ENCODE data around the gene NEGR1.

The NEGR1 gene

GRCh38 chr1:72094209-72094608, 188.1 kb downstream of the NEGR1 start:
- H3K36me3 ChIP-seq (ENCODE audit: insufficient read depth, low read length), result no peaks in the 10 kb centered on the region
- no peak overlapping the region for H2AFZ ChIP-seq (ENCODE audit: low read depth, low read length)
- H3K9me3 ChIP-seq (ENCODE audit: low read length), result no peaks in the 10 kb centered on the region
- no peaks in the 10 kb centered on the region for H3K27me3 ChIP-seq (ENCODE audit: insufficient read depth, low read length)
- H3K4me3 ChIP-seq (ENCODE audit: low read length), result no peak overlapping the region
- peaks cover 2% of the 10 kb centered on the region for H3K4me1 ChIP-seq (ENCODE audit: insufficient read depth, low read length)

GRCh38 chr1:72086394-72086793, 195.9 kb downstream of the NEGR1 start:
- no peaks in the 10 kb centered on the region for H3K27me3 ChIP-seq (ENCODE audit: insufficient read depth, low read length)
- no peaks in the 10 kb centered on the region for H3K4me1 ChIP-seq (ENCODE audit: insufficient read depth, low read length)

GRCh38 chr1:72075425-72075824, 206.9 kb downstream of the NEGR1 start:
- H3K36me3 ChIP-seq (ENCODE audit: insufficient read depth, low read length), result no peaks in the 10 kb centered on the region
- no peaks in the 10 kb centered on the region for H3K27me3 ChIP-seq (ENCODE audit: insufficient read depth, low read length)
- H2AFZ ChIP-seq (ENCODE audit: low read depth, low read length), result no peak overlapping the region
- H3K9me3 ChIP-seq (ENCODE audit: low read length), result no peaks in the 10 kb centered on the region
- no peak overlapping the region for H3K4me3 ChIP-seq (ENCODE audit: low read length)
- H3K4me1 ChIP-seq (ENCODE audit: insufficient read depth, low read length), result peaks cover 9% of the 10 kb centered on the region

More at GRCh38 chr1:72086394-72086793, 195.9 kb downstream of the NEGR1 start:
- Histone ChIP-seq H3K36me3 (ENCODE audit: insufficient read depth, low read length) (no peaks in the 10 kb centered on the region), H2AFZ (ENCODE audit: low read depth, low read length) (no peak overlapping the region), H3K4me3 (ENCODE audit: low read length) (no peak overlapping the region), H3K9me3 (ENCODE audit: low read length) (no peaks in the 10 kb centered on the region)

- Histone ChIP-seq H3K27me3 (ENCODE audit: insufficient read depth, low read length) (no peaks in the 10 kb centered on the region), H3K9me3 (ENCODE audit: low read length) (no peaks in the 10 kb centered on the region), H3K36me3 (ENCODE audit: insufficient read depth, low read length) (no peaks in the 10 kb centered on the region), H2AFZ (ENCODE audit: low read depth, low read length) (no peak overlapping the region), H3K4me1 (ENCODE audit: insufficient read depth, low read length) (no peaks in the 10 kb centered on the region), H3K4me3 (ENCODE audit: low read length) (no peak overlapping the region)
Observed at GRCh38 chr1:72066431-72066830, 215.9 kb downstream of the NEGR1 start.

GRCh38 chr1:72064196-72065075, 217.9 kb downstream of the NEGR1 start:
- Histone ChIP-seq H3K4me3 (ENCODE audit: low read length) (no peak overlapping the region), H3K36me3 (ENCODE audit: insufficient read depth, low read length) (no peaks in the 10 kb centered on the region), H3K4me1 (ENCODE audit: insufficient read depth, low read length) (no peaks in the 10 kb centered on the region), H2AFZ (ENCODE audit: low read depth, low read length) (no peak overlapping the region), H3K27me3 (ENCODE audit: insufficient read depth, low read length) (no peaks in the 10 kb centered on the region), H3K9me3 (ENCODE audit: low read length) (no peaks in the 10 kb centered on the region)

- H3K36me3 ChIP-seq (ENCODE audit: insufficient read depth, low read length), result no peaks in the 10 kb centered on the region
- no peaks in the 10 kb centered on the region for H3K27me3 ChIP-seq (ENCODE audit: insufficient read depth, low read length)
- H3K9me3 ChIP-seq (ENCODE audit: low read length), result no peaks in the 10 kb centered on the region
- no peak overlapping the region for H3K4me3 ChIP-seq (ENCODE audit: low read length)
- no peak overlapping the region for H2AFZ ChIP-seq (ENCODE audit: low read depth, low read length)
- no peaks in the 10 kb centered on the region for H3K4me1 ChIP-seq (ENCODE audit: insufficient read depth, low read length)
Observed at GRCh38 chr1:72063364-72064044, 218.8 kb downstream of the NEGR1 start.

- Histone ChIP-seq H2AFZ (ENCODE audit: low read depth, low read length) (no peak overlapping the region), H3K9me3 (ENCODE audit: low read length) (no peaks in the 10 kb centered on the region), H3K4me1 (ENCODE audit: insufficient read depth, low read length) (no peaks in the 10 kb centered on the region), H3K4me3 (ENCODE audit: low read length) (no peak overlapping the region), H3K27me3 (ENCODE audit: insufficient read depth, low read length) (no peaks in the 10 kb centered on the region), H3K36me3 (ENCODE audit: insufficient read depth, low read length) (no peaks in the 10 kb centered on the region)
Observed at GRCh38 chr1:72062584-72062983, 219.8 kb downstream of the NEGR1 start.

GRCh38 chr1:72060466-72061245, 221.7 kb downstream of the NEGR1 start:
- H3K27me3 ChIP-seq (ENCODE audit: insufficient read depth, low read length), result no peaks in the 10 kb centered on the region
- H3K4me1 ChIP-seq (ENCODE audit: insufficient read depth, low read length), result no peaks in the 10 kb centered on the region
- no peaks in the 10 kb centered on the region for H3K36me3 ChIP-seq (ENCODE audit: insufficient read depth, low read length)
- H3K9me3 ChIP-seq (ENCODE audit: low read length), result no peaks in the 10 kb centered on the region
- no peak overlapping the region for H3K4me3 ChIP-seq (ENCODE audit: low read length)
- no peak overlapping the region for H2AFZ ChIP-seq (ENCODE audit: low read depth, low read length)

GRCh38 chr1:72056516-72056915, 225.8 kb downstream of the NEGR1 start:
- Histone ChIP-seq H3K9me3 (ENCODE audit: low read length) (no peaks in the 10 kb centered on the region), H3K4me3 (ENCODE audit: low read length) (no peak overlapping the region), H3K27me3 (ENCODE audit: insufficient read depth, low read length) (no peaks in the 10 kb centered on the region), H2AFZ (ENCODE audit: low read depth, low read length) (no peak overlapping the region), H3K4me1 (ENCODE audit: insufficient read depth, low read length) (no peaks in the 10 kb centered on the region), H3K36me3 (ENCODE audit: insufficient read depth, low read length) (no peaks in the 10 kb centered on the region)

- Histone ChIP-seq H3K9me3 (ENCODE audit: low read length) (no peaks in the 10 kb centered on the region), H3K4me1 (ENCODE audit: insufficient read depth, low read length) (no peaks in the 10 kb centered on the region)
Observed at GRCh38 chr1:72051538-72051937, 230.8 kb downstream of the NEGR1 start.

GRCh38 chr1:72050551-72050950, 231.8 kb downstream of the NEGR1 start:
- no peak overlapping the region for H2AFZ ChIP-seq (ENCODE audit: low read depth, low read length)
- H3K9me3 ChIP-seq (ENCODE audit: low read length), result no peaks in the 10 kb centered on the region
- H3K4me3 ChIP-seq (ENCODE audit: low read length), result no peak overlapping the region
- H3K4me1 ChIP-seq (ENCODE audit: insufficient read depth, low read length), result no peaks in the 10 kb centered on the region
- no peaks in the 10 kb centered on the region for H3K27me3 ChIP-seq (ENCODE audit: insufficient read depth, low read length)
- no peaks in the 10 kb centered on the region for H3K36me3 ChIP-seq (ENCODE audit: insufficient read depth, low read length)

More at GRCh38 chr1:72051538-72051937, 230.8 kb downstream of the NEGR1 start:
- Histone ChIP-seq H2AFZ (ENCODE audit: low read depth, low read length) (no peak overlapping the region), H3K36me3 (ENCODE audit: insufficient read depth, low read length) (no peaks in the 10 kb centered on the region), H3K4me3 (ENCODE audit: low read length) (no peak overlapping the region), H3K27me3 (ENCODE audit: insufficient read depth, low read length) (no peaks in the 10 kb centered on the region)

- no peaks in the 10 kb centered on the region for H3K36me3 ChIP-seq (ENCODE audit: insufficient read depth, low read length)
- no peaks in the 10 kb centered on the region for H3K27me3 ChIP-seq (ENCODE audit: insufficient read depth, low read length)
- no peaks in the 10 kb centered on the region for H3K4me1 ChIP-seq (ENCODE audit: insufficient read depth, low read length)
- H2AFZ ChIP-seq (ENCODE audit: low read depth, low read length), result no peak overlapping the region
- H3K4me3 ChIP-seq (ENCODE audit: low read length), result no peak overlapping the region
- H3K9me3 ChIP-seq (ENCODE audit: low read length), result no peaks in the 10 kb centered on the region
Observed at GRCh38 chr1:72037745-72038343, 244.5 kb downstream of the NEGR1 start.
